ENCODE measurements around the gene PEX10. TPM values are rescaled to one million over a fixed set of nuclear protein-coding genes. Genes with fewer than 3 reads are reported as not detected.

The PEX10 gene
- total RNA-seq, 2 donors from 2014 or later = 12.1 to 27.9 TPM

GRCh38 chr1:2374252-2375155 is 37.9 kb downstream of the PEX10 start:
- DNase-seq (ENCODE audit: low spot score) (no peak), ATAC-seq (ENCODE audit: insufficient number of reproducible peaks, low FRiP score, low read depth) (no peak)
- Histone ChIP-seq H3K36me3 (no peaks in the 10 kb centered on the region), H3K4me1 (ENCODE audit: control insufficient read depth in 1 of 2, low read depth in 2 of 2) (no peaks in the 10 kb centered on the region), H3K9me3 (no peaks in the 10 kb centered on the region), H3K27me3 (replicated peaks; ENCODE audit: insufficient read depth) (no peaks in the 10 kb centered on the region), H3K27ac (no peak overlapping the region), H3K4me3 (no peak overlapping the region)
- no peak for TF ChIP-seq CTCF (IDR thresholded peaks at IDR 0.05)

GRCh38 chr1:2373551-2374251 is 38.7 kb downstream of the PEX10 start:
- Histone ChIP-seq H3K4me3 (no peak overlapping the region), H3K27me3 (replicated peaks; ENCODE audit: insufficient read depth) (no peaks in the 10 kb centered on the region), H3K27ac (no peak overlapping the region), H3K4me1 (ENCODE audit: control insufficient read depth in 1 of 2, low read depth in 2 of 2) (no peaks in the 10 kb centered on the region), H3K9me3 (no peaks in the 10 kb centered on the region), H3K36me3 (no peaks in the 10 kb centered on the region)
- TF ChIP-seq CTCF (IDR thresholded peaks at IDR 0.05) = no peak
- no peak for ATAC-seq (ENCODE audit: insufficient number of reproducible peaks, low FRiP score, low read depth)
- DNase-seq (ENCODE audit: low spot score) = no peak

GRCh38 chr1:2372551-2373490 is 39.5 kb downstream of the PEX10 start:
- no peaks in the 10 kb centered on the region for H3K36me3 ChIP-seq
- DNase-seq (ENCODE audit: low spot score) (no peak), ATAC-seq (ENCODE audit: insufficient number of reproducible peaks, low FRiP score, low read depth) (no peak)
- no peaks in the 10 kb centered on the region for H3K4me1 ChIP-seq (ENCODE audit: control insufficient read depth in 1 of 2, low read depth in 2 of 2)
- H3K27me3 ChIP-seq (replicated peaks; ENCODE audit: insufficient read depth) = no peaks in the 10 kb centered on the region
- no peak overlapping the region for H3K4me3 ChIP-seq
- no peak for TF ChIP-seq CTCF (IDR thresholded peaks at IDR 0.05)
- no peak overlapping the region for H3K27ac ChIP-seq
- H3K9me3 ChIP-seq = no peaks in the 10 kb centered on the region

- Histone ChIP-seq H3K4me1 (ENCODE audit: control insufficient read depth in 1 of 2, low read depth in 2 of 2) (no peaks in the 10 kb centered on the region), H3K36me3 (no peaks in the 10 kb centered on the region), H3K27ac (no peak overlapping the region), H3K4me3 (no peak overlapping the region), H3K27me3 (replicated peaks; ENCODE audit: insufficient read depth) (no peaks in the 10 kb centered on the region), H3K9me3 (no peaks in the 10 kb centered on the region)
- DNase-seq (ENCODE audit: low spot score) (no peak), ATAC-seq (ENCODE audit: insufficient number of reproducible peaks, low FRiP score, low read depth) (no peak)
- no peak for TF ChIP-seq CTCF (IDR thresholded peaks at IDR 0.05)
Measured at GRCh38 chr1:2368053-2368744, 44.2 kb downstream of the PEX10 start.

All from thoracic aorta (tissue), 2 donors.